K562 (cell line): ENCODE data around the gene NUP210.

ENCODE experiments used
- CHD2 ChIP-seq: IDR thresholded peaks from 2 replicates; pipeline ENCODE4 v1.6.1; 2011; ENCODE audit warnings: low read depth, low read length
- GATAD2B ChIP-seq: fragments of 450-650 bp; IDR thresholded peaks from 2 replicates; pipeline ENCODE4 v1.6.1; 2017; ENCODE audit warnings: mild to moderate bottlenecking, borderline replicate concordance
- LARP7 ChIP-seq: fragments of 450-650 bp; IDR thresholded peaks from 2 replicates; pipeline ENCODE4 v1.6.1; 2016
- NFATC3 ChIP-seq: fragments of 450-650 bp; IDR thresholded peaks from 2 replicates; pipeline ENCODE4 v1.6.1; 2017; ENCODE audit warnings: mild to moderate bottlenecking
- TF ChIP-seq, protein P1 (sequence below): sonication (generic); IDR thresholded peaks from 2 replicates; pipeline ENCODE4 v1.6.1; 2016

DNA sequence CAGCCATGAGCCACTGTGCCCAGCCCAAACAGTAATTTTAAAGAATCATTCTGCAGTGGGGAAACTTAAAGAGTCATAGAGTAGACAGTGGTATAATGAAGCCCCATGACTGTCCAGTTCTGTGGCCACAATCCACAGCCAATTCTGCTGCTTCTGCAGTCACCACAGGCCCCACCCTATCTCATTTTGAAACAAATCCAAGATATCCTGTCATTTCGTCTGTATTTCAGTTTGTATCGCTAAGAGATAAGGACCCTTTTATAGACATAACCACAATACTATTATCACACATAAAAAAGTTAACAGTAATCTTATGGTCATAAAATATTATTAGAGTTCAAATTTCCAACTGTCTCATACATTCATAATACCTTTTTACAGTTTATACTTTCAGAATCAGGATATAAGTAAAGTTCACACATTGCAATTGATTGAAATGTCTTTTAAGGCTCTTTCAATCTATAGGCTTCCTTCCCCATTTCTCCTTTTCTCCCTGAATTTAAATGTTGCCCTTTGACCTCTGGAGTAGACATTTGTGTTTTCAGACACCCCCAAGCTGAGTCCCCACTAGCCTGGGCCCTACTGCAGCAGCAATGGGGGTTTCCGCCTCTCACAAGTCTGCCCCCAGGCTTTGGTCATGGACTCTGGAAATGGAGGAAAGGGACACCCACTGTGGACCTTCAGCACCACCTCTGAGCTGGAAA is 4.2 kb upstream of the NUP210 start:
- TF ChIP-seq NFATC3 = no peak
- TF ChIP-seq, protein P1, sequence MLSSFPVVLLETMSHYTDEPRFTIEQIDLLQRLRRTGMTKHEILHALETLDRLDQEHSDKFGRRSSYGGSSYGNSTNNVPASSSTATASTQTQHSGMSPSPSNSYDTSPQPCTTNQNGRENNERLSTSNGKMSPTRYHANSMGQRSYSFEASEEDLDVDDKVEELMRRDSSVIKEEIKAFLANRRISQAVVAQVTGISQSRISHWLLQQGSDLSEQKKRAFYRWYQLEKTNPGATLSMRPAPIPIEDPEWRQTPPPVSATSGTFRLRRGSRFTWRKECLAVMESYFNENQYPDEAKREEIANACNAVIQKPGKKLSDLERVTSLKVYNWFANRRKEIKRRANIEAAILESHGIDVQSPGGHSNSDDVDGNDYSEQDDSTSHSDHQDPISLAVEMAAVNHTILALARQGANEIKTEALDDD = no peak
- no peak for TF ChIP-seq CHD2
- TF ChIP-seq GATAD2B = 0 out of 2 replicates have a peak, but pooled peaks have one; percentile 34
- TF ChIP-seq LARP7 = no peak
